HepG2 (cell line): ENCODE results near the gene DIPK1A. TPM values are rescaled to one million over a fixed set of nuclear protein-coding genes. Genes with fewer than 3 reads are reported as not detected.

Source experiments
- FOXA3 ChIP-seq: IDR thresholded peaks from 2 replicates; pipeline ENCODE4 v1.6.1; 2016; ENCODE audit warnings: missing genetic modification reagents, missing compliant biosample characterization
- IKZF1 ChIP-seq: fragments of 450-650 bp; IDR thresholded peaks from 2 replicates; pipeline ENCODE4 v1.7.1; 2016
- MAFG ChIP-seq: sonication (generic); formaldehyde crosslinking; IDR thresholded peaks from 2 replicates; pipeline ENCODE4 v1.5.1; 2020; ENCODE audit warnings: mild to moderate bottlenecking, missing genetic modification reagents
- MED8 ChIP-seq: sonication (generic); formaldehyde crosslinking; IDR thresholded peaks from 2 replicates; pipeline ENCODE4 v1.8.1; 2023; ENCODE audit warnings: mild to moderate bottlenecking, missing genetic modification reagents; ENCODE audit not compliant: insufficient replicate concordance
- MXD4 ChIP-seq: IDR thresholded peaks from 2 replicates; pipeline ENCODE4 v1.6.1; 2016; ENCODE audit warnings: mild to moderate bottlenecking, missing biosample characterization, missing genetic modification reagents
- NR1H2 ChIP-seq: sonication (generic); formaldehyde crosslinking; IDR thresholded peaks from 2 replicates; pipeline ENCODE4 v1.8.1; 2022; ENCODE audit warnings: low read depth, missing genetic modification reagents, borderline replicate concordance
- NRL ChIP-seq: sonication (generic); formaldehyde crosslinking; IDR thresholded peaks from 2 replicates; pipeline ENCODE4 v1.5.0; 2020; ENCODE audit warnings: missing genetic modification reagents, mild to moderate bottlenecking, moderate library complexity, borderline replicate concordance
- RXRB ChIP-seq: IDR thresholded peaks from 2 replicates; pipeline ENCODE4 v1.6.1; 2016; ENCODE audit warnings: borderline replicate concordance, missing genetic modification reagents, missing compliant biosample characterization
- SALL1 ChIP-seq: sonication (generic); formaldehyde crosslinking; IDR thresholded peaks from 2 replicates; pipeline ENCODE4 v1.8.0; 2022; ENCODE audit warnings: mild to moderate bottlenecking, missing genetic modification reagents
- SAP130 ChIP-seq: IDR thresholded peaks from 2 replicates; pipeline ENCODE4 v1.6.1; 2016; ENCODE audit warnings: low read depth
- TERF1 ChIP-seq: sonication (generic); formaldehyde crosslinking; IDR thresholded peaks from 2 replicates; pipeline ENCODE4 v1.8.0; 2022; ENCODE audit warnings: mild to moderate bottlenecking, missing genetic modification reagents, moderate library complexity
- TFAP4 ChIP-seq: sonication (generic); IDR thresholded peaks from 2 replicates; pipeline ENCODE4 v1.6.1; 2016; ENCODE audit warnings: low read depth, borderline replicate concordance
- ZBTB21 ChIP-seq: sonication (generic); formaldehyde crosslinking; IDR thresholded peaks from 2 replicates; pipeline ENCODE4 v1.4.0; 2020; ENCODE audit warnings: missing genetic modification reagents
- ZC3H13 ChIP-seq: sonication (generic); formaldehyde crosslinking; IDR thresholded peaks from 2 replicates; pipeline ENCODE4 v1.8.1; 2023; ENCODE audit warnings: mild to moderate bottlenecking, missing genetic modification reagents, moderate library complexity
- ZNF557 ChIP-seq: sonication (generic); formaldehyde crosslinking; IDR thresholded peaks from 2 replicates; pipeline ENCODE4 v1.4.0; 2020; ENCODE audit warnings: missing genetic modification reagents
- ZNF782 ChIP-seq: sonication (generic); formaldehyde crosslinking; IDR thresholded peaks from 2 replicates; pipeline ENCODE4 v1.4.0; 2020; ENCODE audit warnings: missing genetic modification reagents, mild to moderate bottlenecking, borderline replicate concordance
- polyA plus RNA-seq, 8 experiments: library from polyadenylated mRNA; depleted of rRNA in 3 of 8; stranded (reverse) in 7 of 8; unstranded in 1 of 8; fragments of >200 nt; fragmentation: Illumina TruSeq in 4 of 8; extraction: Trizol in 4 of 8; gene quantifications; 2 replicates each; pipeline versions ENCODE4 v1.2.1 to v1.2.3, GENCODE V29; 2011 to 2016; ENCODE audit warnings: low read depth in 4 of 8, missing spikeins in 1 of 8, mixed read lengths in 1 of 8; ENCODE audit not compliant: insufficient read depth in 1 of 8
- total RNA-seq, 5 experiments: library from RNA; depleted of rRNA; stranded (reverse); fragments of >200 nt; fragmentation: Illumina TruSeq; extraction: Trizol; gene quantifications; 2 replicates each; pipeline ENCODE4 v1.2.3, GENCODE V29; 2016; ENCODE audit warnings: low read depth in 1 of 5
- TF ChIP-seq, protein P1 (sequence below): sonication (generic); formaldehyde crosslinking; IDR thresholded peaks from 2 replicates; pipeline ENCODE4 v1.4.0; 2020; ENCODE audit warnings: mild to moderate bottlenecking, missing genetic modification reagents
- TF ChIP-seq, protein P2 (sequence below): sonication (generic); formaldehyde crosslinking; IDR thresholded peaks from 2 replicates; pipeline ENCODE4 v1.4.0; 2020; ENCODE audit warnings: mild to moderate bottlenecking, missing genetic modification reagents
- TF ChIP-seq, protein P3 (sequence below): sonication (generic); formaldehyde crosslinking; IDR thresholded peaks from 2 replicates; pipeline ENCODE4 v1.4.0; 2020; ENCODE audit warnings: missing genetic modification reagents

DIPK1A gene
- total and polyA plus RNA-seq, 2 of the 13 experiments (the other 11 are each of a cell fraction or from before 2014, with no cell fraction given), result 8.4 TPM

DNA sequence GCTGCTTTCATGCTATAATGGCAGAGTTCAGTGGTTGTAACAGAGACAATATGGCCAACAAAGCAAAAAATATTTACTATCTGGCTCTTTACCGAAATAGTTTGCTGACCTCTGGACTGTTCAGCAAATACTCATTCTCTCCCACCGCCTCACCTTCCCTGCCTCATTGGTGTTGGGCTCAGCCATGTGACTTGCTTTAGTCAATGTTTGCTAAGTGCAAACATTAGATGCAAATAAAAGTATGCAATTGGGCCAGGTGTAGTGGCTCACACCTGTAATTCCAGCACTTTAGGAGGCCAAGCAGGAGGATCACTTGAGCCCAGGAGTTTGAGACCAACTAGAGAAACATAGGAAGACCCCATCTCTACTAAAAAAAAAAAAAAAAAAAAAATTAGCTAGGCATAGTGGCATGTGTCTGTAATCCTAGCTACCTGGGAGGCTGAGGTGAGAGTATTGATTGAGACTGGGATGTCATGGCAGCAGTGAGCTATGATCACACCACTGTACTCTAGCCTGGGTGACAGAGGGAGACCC is 74.3 kb downstream of the DIPK1A start (continued):
- TF ChIP-seq, protein P1, sequence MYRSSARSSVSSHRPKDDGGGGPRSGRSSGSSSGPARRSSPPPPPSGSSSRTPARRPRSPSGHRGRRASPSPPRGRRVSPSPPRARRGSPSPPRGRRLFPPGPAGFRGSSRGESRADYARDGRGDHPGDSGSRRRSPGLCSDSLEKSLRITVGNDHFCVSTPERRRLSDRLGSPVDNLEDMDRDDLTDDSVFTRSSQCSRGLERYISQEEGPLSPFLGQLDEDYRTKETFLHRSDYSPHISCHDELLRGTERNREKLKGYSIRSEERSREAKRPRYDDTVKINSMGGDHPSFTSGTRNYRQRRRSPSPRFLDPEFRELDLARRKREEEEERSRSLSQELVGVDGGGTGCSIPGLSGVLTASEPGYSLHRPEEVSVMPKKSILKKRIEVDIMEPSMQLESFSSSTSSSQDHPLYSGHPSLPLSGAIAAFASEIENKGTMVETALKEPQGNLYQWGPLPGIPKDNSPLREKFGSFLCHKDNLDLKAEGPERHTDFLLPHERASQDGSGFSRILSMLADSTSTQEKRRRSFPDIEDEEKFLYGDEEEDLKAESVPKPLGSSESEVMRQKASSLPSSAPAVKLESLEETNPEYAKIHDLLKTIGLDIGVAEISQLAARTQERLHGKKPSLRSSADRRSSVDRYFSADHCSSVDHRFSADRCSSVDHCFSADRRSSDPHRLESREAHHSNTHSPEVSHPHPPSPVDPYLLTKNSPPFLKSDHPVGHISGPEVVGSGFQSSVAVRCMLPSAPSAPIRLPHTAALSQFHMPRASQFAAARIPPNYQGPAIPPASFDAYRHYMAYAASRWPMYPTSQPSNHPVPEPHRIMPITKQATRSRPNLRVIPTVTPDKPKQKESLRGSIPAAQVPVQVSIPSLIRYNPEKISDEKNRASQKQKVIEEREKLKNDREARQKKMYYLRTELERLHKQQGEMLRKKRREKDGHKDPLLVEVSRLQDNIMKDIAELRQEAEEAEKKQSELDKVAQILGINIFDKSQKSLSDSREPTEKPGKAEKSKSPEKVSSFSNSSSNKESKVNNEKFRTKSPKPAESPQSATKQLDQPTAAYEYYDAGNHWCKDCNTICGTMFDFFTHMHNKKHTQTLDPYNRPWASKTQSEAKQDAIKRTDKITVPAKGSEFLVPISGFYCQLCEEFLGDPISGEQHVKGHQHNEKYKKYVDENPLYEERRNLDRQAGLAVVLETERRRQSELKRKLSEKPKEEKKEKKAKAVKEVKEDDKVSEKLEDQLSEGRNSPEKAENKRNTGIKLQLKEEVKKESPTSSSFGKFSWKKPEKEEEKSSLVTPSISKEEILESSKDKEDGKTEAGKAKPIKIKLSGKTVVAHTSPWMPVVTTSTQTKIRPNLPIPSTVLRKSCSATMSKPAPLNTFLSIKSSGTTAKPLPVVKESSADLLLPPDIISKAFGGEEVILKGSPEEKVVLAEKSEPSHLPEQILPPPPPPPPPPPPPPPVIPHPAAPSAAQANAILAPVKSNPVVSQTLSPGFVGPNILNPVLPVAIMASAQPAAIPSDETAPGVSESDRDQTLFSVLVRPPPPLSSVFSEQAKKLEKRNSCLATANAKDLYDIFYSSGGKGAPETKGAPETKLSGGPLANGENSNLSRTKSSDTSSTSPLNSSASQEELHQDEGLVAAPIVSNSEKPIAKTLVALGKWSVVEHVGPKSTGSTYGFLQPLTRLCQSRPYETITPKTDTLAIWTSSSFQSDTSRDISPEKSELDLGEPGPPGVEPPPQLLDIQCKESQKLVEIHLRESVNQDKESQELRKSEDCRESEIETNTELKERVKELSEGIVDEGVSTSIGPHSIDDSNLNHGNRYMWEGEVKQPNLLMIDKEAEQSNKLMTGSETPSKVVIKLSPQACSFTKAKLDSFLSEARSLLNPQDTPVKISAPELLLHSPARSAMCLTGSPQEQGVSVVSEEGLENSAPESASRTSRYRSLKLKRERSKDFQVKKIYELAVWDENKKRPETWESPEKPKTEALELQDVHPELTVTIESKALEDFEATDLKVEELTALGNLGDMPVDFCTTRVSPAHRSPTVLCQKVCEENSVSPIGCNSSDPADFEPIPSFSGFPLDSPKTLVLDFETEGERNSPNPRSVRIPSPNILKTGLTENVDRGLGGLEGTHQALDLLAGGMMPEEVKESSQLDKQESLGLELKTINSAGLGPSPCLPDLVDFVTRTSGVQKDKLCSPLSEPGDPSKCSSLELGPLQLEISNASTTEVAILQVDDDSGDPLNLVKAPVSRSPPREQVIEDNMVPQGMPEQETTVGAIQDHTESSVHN (CRISPR knock-in tag), result no peak
- TF ChIP-seq RXRB (peak; percentile 77), MAFG (CRISPR knock-in tag) (no peak), ZNF782 (no peak), NR1H2 (no peak), SAP130 (CRISPR knock-in tag) (peak; percentile 70), IKZF1 (no peak), ZBTB21 (CRISPR knock-in tag) (no peak), ZNF557 (CRISPR knock-in tag) (no peak), NRL (CRISPR knock-in tag) (no peak), FOXA3 (CRISPR knock-in tag) (peak; percentile 89), TFAP4 (peak; percentile 74; the same call in 1 of the 2 replicates), ZC3H13 (CRISPR knock-in tag) (no peak), MXD4 (0 out of 2 replicates have a peak, but pooled peaks have one; percentile 12), SALL1 (CRISPR knock-in tag) (peak; percentile 92), MED8 (CRISPR knock-in tag) (no peak), TERF1 (CRISPR knock-in tag) (no peak)
- TF ChIP-seq, protein P2, sequence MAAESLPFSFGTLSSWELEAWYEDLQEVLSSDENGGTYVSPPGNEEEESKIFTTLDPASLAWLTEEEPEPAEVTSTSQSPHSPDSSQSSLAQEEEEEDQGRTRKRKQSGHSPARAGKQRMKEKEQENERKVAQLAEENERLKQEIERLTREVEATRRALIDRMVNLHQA (CRISPR knock-in tag), result no peak
- TF ChIP-seq, protein P3, sequence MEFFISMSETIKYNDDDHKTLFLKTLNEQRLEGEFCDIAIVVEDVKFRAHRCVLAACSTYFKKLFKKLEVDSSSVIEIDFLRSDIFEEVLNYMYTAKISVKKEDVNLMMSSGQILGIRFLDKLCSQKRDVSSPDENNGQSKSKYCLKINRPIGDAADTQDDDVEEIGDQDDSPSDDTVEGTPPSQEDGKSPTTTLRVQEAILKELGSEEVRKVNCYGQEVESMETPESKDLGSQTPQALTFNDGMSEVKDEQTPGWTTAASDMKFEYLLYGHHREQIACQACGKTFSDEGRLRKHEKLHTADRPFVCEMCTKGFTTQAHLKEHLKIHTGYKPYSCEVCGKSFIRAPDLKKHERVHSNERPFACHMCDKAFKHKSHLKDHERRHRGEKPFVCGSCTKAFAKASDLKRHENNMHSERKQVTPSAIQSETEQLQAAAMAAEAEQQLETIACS, result no peak
